Effector memory CD4-positive, alpha-beta T cell (primary cell): ENCODE measurements around the gene POPDC2.
"Not testable (repeated sequence)": the region's sequence is repeated elsewhere in the genome, so short reads cannot be mapped to it uniquely, and the experiment has no call there.

Experiments used
- DNase-seq, 3 donors: peaks; one replicate each; pipeline ENCODE4 v3.0.0-alpha.2; 2020
- H3K27ac ChIP-seq: 2 replicates; pipeline ENCODE4 v1.7.0; 2013; ENCODE audit warnings: mild to moderate bottlenecking, low read length, moderate library complexity; ENCODE audit not compliant: insufficient read depth, poor library complexity, severe bottlenecking
- H3K27me3 ChIP-seq: replicated peaks from 2 replicates; pipeline ENCODE4 v1.7.0; 2013; ENCODE audit warnings: mild to moderate bottlenecking, low read length; ENCODE audit not compliant: insufficient read depth, control insufficient read depth, poor library complexity, severe bottlenecking
- H3K36me3 ChIP-seq: 2 replicates; pipeline ENCODE4 v1.7.0; 2013; ENCODE audit warnings: mild to moderate bottlenecking, low read length, moderate library complexity; ENCODE audit not compliant: control insufficient read depth, insufficient read depth
- H3K4me1 ChIP-seq: 2 replicates; pipeline ENCODE4 v1.7.0; 2013; ENCODE audit warnings: low read length, mild to moderate bottlenecking; ENCODE audit not compliant: control insufficient read depth, insufficient read depth, poor library complexity, severe bottlenecking
- H3K4me3 ChIP-seq: 2 replicates; pipeline ENCODE4 v1.7.0; 2013; ENCODE audit warnings: low read length, low read depth, mild to moderate bottlenecking; ENCODE audit not compliant: insufficient read depth, poor library complexity, severe bottlenecking
- H3K9me3 ChIP-seq: 2 replicates; pipeline ENCODE4 v1.7.0; 2013; ENCODE audit warnings: mild to moderate bottlenecking, low read length, moderate library complexity; ENCODE audit not compliant: control insufficient read depth

Gene POPDC2

DNA sequence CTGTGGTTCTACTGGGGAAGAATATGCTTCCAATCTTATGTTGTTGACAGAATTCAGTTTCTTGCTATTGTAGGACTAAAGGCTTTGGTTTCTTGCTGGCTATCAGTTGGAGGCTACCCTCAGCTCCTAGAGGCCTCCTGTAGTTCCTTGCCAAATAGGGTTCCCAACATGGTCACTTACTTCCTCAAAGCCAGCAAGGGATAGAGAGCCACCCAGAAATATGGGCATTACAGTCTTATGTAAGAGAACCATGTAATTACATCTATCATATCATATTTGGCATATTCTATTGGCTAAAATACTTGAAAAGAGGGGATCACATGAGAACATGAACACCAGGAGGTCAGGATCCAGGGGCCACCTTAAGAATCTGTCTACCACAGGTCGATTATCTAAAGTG, 23.0 kb upstream of the POPDC2 start:
- H3K36me3 ChIP-seq: no peaks in the 10 kb centered on the region
- H3K4me3 ChIP-seq: no peak overlapping the region
- DNase-seq: no peak
- no peak overlapping the region for H3K27ac ChIP-seq
- no peaks in the 10 kb centered on the region for H3K9me3 ChIP-seq
- no peaks in the 10 kb centered on the region for H3K4me1 ChIP-seq
- H3K27me3 ChIP-seq: no peaks in the 10 kb centered on the region

DNA sequence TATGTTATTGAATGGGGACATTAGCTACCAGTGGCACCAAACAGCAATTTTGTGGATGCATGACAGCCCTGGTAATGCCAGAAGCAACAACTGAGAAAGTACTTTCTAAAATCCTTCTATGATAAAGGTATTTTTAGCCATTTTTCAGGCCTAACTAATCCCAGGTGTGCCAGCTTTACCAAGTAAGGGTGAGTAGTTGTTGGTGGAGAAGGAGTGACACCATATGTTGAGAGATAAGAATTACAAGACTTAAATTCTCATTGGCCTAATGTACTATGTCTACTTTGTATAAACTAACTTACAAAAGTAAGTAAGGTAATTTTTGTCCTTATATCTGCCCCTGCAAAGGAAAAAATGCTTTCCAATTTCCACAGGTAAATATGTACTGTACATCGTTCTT, 20.9 kb upstream of the POPDC2 start:
- DNase-seq: no peak
- H3K36me3 ChIP-seq: no peaks in the 10 kb centered on the region
- H3K4me1 ChIP-seq: peaks cover 7% of the 10 kb centered on the region
- H3K4me3 ChIP-seq: no peak overlapping the region
- no peak overlapping the region for H3K27ac ChIP-seq
- H3K27me3 ChIP-seq: no peaks in the 10 kb centered on the region
- H3K9me3 ChIP-seq: no peaks in the 10 kb centered on the region

DNA sequence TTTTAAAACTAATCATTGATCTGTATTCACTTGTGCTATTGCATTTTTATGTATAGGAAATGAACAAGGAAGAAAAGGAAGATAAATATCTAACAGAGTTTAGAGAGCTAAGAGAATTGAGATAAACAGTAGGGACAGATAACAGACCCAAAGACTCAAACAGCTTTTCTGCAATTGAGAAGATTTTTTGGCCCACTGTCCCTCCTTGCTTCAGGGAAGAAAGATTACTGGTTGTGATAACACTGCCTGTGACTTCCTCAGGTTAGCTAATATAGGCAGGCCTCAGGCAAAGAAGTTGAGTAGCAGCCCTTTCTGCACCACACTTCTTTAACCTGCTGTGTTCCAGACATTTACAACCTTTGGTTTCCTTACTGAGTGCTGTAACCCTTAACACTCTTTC, 19.5 kb upstream of the POPDC2 start:
- DNase-seq: no peak
- Histone ChIP-seq H3K36me3 (peaks cover 5% of the 10 kb centered on the region), H3K4me1 (peaks cover 14% of the 10 kb centered on the region), H3K4me3 (no peak overlapping the region), H3K9me3 (no peaks in the 10 kb centered on the region), H3K27me3 (no peaks in the 10 kb centered on the region), H3K27ac (no peak overlapping the region)

DNA sequence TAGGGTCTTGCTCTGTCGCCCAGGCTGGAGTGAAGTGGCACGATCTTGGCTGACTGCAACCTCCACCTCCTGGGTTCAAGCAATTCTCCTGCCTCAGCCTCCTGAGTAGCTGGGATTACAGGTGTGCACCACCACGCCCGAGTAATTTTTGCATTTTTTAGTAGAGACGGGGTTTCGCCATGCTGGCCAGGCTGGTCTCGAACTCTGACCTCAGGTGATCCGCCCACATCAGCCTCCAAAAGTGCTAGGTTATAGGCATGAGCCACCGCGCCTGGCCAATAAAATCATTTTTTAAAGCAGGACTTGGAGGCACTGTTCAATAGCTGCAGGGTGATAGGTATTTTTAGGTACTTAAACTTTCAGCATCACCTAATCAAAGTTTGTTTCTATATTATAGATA, 17.8 kb upstream of the POPDC2 start:
- H3K27me3 ChIP-seq, DNase-seq, H3K4me3 ChIP-seq, H3K27ac ChIP-seq, H3K9me3 ChIP-seq: not testable (repeated sequence)
- H3K36me3 ChIP-seq: peaks cover 20% of the 10 kb centered on the region
- peaks cover 14% of the 10 kb centered on the region for H3K4me1 ChIP-seq

DNA sequence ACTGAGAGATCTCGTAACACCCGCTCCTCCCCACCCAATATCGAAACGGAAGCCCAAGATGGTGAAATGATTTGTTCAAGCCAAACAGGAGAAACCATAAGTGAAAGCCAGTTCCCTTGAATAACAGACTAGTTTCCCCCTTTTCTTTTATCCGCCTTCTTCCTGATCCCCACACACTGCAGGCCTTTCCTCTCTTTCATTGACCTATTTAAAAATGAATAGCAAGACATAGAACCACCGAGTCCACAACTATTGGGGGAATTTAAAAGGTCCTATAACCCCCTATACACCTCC, 17.2 kb upstream of the POPDC2 start:
- Histone ChIP-seq H3K27ac (peak overlapping the region; percentile 85), H3K27me3 (no peaks in the 10 kb centered on the region), H3K4me1 (peaks cover 14% of the 10 kb centered on the region), H3K9me3 (no peaks in the 10 kb centered on the region), H3K4me3 (peak overlapping the region; percentile 68), H3K36me3 (peaks cover 26% of the 10 kb centered on the region)
- DNase-seq: no peak

DNA sequence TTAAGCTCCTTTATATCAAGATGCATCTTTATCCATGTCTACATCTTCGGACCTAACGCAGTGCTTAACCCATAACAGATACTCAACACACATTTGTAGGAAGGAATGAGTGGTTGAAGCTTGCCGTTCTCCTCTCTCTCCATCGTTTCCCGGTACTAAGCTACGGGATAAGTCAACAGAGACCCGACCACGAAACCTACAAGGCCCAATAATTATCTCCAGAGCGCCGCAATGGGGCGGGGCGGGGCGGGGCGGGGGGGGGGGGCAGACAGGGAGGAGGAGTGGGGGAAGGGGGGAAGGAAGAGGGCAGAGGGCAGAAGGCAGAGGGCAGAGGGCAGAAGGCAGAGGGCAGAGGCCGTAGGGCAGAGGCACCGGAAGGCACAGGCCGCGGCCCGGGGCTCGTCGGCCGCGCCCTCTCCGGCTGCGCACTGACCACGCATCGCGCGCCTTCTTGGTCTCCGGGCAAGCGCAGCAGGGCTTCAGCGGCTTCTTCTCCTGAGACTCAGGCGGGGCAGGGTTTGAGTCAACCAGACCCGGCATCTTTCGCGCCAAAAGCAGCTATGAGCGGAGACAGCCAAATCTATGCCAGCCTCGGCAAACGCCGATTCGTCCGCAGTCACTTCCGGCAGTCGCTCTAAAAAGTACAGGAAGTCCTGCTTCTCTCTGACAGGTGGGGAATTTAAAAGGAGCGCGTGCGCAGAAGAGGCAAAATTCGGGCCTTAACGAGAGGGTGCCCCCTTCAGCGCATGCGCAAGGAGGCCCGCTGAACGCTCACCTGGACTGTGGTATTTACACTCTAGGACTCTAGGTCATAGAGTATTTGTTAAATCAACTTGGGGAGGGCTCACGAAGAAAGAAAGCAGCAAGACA, 16.6 kb upstream of the POPDC2 start, which contains the start of gene COX17:
TSS of gene COX17 (minus strand) at position 636 of the 870 bp plus-strand sequence. CDS start at position 540, 96 bp downstream.
- H3K27me3 ChIP-seq: no peaks in the 10 kb centered on the region
- no peaks in the 10 kb centered on the region for H3K9me3 ChIP-seq
- peak; percentile 93 to 96 (median 96) for DNase-seq
- peaks cover 30% of the 10 kb centered on the region for H3K36me3 ChIP-seq
- peak within 1 kb of the TSS; percentile 68 for H3K4me3 ChIP-seq
- peaks cover 14% of the 10 kb centered on the region for H3K4me1 ChIP-seq
- peak within 1 kb of the TSS; percentile 85 for H3K27ac ChIP-seq

DNA sequence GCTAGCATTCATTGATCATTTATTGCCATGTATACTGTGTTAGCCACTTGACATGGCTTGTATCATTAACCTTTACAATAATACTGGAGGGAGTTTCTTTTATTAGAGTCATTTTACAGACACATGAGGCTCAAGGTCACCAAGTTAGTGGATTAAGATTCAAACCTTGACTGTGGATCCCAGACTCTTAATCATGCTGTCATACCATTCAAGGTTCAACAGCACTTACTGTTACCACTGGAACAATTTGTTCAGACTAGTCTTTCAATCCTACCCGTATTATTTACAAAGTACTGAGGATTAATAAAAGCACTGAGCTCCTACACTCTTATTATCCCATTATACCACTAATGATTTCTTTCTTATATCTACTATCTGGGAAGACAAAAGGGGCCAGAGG, 15.6 kb upstream of the POPDC2 start:
- DNase-seq: no peak
- Histone ChIP-seq H3K4me1 (peaks cover 14% of the 10 kb centered on the region), H3K36me3 (peaks cover 39% of the 10 kb centered on the region), H3K27ac (peak overlapping the region; percentile 85), H3K4me3 (peak overlapping the region; percentile 68), H3K27me3 (no peaks in the 10 kb centered on the region), H3K9me3 (no peaks in the 10 kb centered on the region)

DNA sequence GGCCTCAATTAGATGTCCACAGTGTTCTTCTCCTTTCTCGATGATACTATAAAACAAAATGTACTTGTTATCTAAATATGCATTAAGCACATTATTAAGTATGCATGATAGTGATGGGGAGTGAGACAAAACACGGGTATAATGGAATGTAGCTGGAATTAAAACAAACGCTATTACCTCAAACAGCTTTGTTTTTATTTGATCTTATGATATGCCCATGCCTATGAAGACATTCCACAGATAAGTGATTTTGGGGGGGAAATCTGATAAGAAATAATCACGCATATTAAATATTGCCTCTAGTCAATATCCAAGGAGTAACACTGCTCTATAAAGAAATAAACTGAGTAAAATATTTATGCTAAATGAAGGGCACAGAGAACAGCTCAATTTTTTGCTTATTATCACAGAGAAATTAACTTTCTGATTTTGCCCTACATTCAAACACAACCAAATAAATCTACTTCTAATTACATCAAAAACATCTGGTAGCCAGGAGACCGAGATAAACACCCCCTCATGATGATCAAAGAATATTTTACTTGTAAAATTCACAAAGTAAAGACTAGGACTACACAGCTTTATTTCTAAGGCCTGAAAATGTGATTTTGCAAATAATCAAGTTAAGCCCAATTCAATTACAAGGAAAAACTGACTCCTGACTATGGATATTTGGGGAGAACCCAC, 14.9 kb upstream of the POPDC2 start:
- Histone ChIP-seq H3K27ac (no peak overlapping the region), H3K9me3 (no peaks in the 10 kb centered on the region), H3K36me3 (peaks cover 46% of the 10 kb centered on the region), H3K4me1 (peaks cover 14% of the 10 kb centered on the region), H3K4me3 (no peak overlapping the region), H3K27me3 (no peaks in the 10 kb centered on the region)
- DNase-seq: no peak

DNA sequence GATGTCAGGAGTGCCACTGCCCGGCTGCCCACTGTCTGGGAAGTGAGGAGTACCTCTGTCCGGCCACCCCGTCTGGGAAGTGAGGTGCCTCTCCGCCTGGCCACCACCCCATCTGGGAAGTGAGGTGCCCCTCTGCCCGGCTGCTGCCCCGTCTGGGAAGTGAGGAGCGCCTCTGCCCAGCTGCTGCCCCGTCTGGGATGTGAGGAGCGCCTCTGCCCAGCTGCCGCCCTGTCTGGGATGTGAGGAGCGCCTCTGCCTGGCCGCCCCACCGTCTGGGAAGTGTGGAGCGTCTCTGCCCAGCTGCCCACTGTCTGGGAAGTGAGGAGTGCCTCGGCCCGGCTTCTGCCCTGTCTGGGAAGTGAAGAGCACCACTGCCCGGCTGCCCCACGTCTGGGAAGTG, 13.5 kb upstream of the POPDC2 start:
- Histone ChIP-seq H3K27me3 (no peaks in the 10 kb centered on the region), H3K4me3 (no peak overlapping the region), H3K36me3 (peaks cover 55% of the 10 kb centered on the region), H3K4me1 (peaks cover 14% of the 10 kb centered on the region), H3K9me3 (no peaks in the 10 kb centered on the region), H3K27ac (no peak overlapping the region)
- no peak for DNase-seq

DNA sequence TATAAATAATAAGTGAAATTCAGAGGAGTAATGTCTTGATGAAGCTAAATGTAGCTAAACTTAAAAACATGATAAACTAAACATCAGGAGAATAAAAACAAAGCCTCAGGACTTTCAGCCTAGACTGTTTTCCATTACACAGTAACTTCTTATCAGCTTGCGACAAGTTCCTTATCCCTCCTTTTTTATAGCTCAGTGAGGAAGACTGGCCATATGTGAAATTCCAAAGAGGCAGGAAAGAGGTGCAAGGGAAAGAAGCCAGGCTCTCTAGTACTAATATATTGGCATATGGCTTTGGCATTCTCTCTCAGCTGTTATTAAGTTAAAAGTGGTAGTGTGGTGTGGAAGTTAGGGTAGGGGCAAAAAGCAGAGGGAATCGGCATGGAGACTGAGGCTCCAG, 12.4 kb upstream of the POPDC2 start:
- DNase-seq: no peak
- Histone ChIP-seq H3K27ac (no peak overlapping the region), H3K4me1 (peaks cover 14% of the 10 kb centered on the region), H3K36me3 (peaks cover 57% of the 10 kb centered on the region), H3K9me3 (no peaks in the 10 kb centered on the region), H3K4me3 (no peak overlapping the region), H3K27me3 (no peaks in the 10 kb centered on the region)
